Measurements from ENCODE around the gene TRANK1.

Gene TRANK1

DNA sequence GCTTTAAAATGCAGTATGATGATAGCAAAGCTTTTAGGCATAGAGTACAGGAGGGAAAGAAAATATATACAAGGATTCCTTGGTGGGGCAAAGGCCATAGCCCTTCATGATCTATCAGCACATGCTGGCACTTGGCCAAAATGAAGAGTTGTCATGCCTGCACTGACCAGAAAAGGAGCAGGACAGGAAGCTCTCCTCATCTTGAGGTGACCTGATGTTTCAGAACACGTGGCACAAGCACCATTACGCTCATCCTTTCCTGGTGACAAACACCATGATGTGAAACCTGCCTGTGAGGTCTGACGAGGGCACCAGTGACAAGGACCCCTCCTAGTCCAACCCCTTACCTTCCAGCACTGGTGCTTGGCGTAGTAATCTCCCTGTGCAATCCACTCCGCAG is 102.6 kb downstream of the TRANK1 start:
- Histone ChIP-seq H3K36me3 (ENCODE audit: insufficient read depth, low read length) (no peaks in the 10 kb centered on the region), H3K4me1 (ENCODE audit: insufficient read depth, low read length) (no peaks in the 10 kb centered on the region), H3K9me3 (ENCODE audit: control insufficient read depth, insufficient read depth, low read length) (no peaks in the 10 kb centered on the region; the same call in 1 of the 2 replicates), H3K9ac (ENCODE audit: low read depth, low read length) (no peak overlapping the region)

DNA sequence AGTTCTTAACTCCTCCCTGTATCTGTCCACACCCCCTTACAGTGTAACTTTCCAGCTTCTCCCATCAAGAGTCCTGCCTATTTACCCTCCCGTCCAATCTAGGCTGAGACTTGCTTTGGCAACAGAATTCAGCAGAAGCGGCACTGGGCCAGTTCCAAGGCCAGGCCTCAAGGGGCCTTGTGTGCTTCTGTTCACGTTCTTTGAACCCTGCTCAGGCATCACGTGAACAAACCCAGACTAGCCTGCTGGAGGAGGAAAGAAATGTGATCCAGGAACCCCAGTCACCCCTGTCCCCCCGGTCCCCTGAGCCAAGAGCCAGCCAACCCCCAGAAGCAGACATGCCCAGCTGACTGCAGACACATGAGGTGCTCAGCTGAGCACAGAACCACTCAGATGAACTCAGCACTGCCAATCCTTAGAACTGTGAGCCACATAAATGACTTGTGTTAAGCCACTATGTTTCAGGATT is 104.4 kb downstream of the TRANK1 start:
- no peaks in the 10 kb centered on the region for H3K4me1 ChIP-seq (ENCODE audit: insufficient read depth, low read length)
- H3K9ac ChIP-seq (ENCODE audit: low read depth, low read length): no peak overlapping the region
- no peaks in the 10 kb centered on the region; the same call in 1 of the 2 replicates for H3K9me3 ChIP-seq (ENCODE audit: control insufficient read depth, insufficient read depth, low read length)
- H3K36me3 ChIP-seq (ENCODE audit: insufficient read depth, low read length): no peaks in the 10 kb centered on the region

DNA sequence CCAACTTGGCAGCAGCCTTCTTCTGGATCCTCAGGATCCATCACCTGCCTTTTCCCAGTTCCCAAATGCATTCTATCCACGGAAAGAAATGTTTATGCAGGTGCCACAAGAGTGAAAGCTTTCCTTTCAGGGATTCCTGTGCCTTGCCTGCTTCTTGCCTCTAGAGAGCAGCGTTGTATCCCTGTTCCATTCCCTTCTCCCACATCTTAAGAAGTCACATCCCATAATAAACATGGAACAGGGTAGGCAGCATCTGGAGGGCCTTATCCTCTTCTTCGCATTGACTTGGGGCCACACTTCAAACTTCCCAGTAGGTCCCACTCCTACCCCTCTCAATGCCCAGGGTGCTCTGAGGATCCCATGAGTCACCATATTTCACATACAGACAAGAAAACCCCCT is 107.8 kb downstream of the TRANK1 start:
- H3K36me3 ChIP-seq (ENCODE audit: insufficient read depth, low read length): no peaks in the 10 kb centered on the region
- H3K9ac ChIP-seq (ENCODE audit: low read depth, low read length): no peak overlapping the region
- no peaks in the 10 kb centered on the region; the same call in 1 of the 2 replicates for H3K9me3 ChIP-seq (ENCODE audit: control insufficient read depth, insufficient read depth, low read length)
- H3K4me1 ChIP-seq (ENCODE audit: insufficient read depth, low read length): no peaks in the 10 kb centered on the region

DNA sequence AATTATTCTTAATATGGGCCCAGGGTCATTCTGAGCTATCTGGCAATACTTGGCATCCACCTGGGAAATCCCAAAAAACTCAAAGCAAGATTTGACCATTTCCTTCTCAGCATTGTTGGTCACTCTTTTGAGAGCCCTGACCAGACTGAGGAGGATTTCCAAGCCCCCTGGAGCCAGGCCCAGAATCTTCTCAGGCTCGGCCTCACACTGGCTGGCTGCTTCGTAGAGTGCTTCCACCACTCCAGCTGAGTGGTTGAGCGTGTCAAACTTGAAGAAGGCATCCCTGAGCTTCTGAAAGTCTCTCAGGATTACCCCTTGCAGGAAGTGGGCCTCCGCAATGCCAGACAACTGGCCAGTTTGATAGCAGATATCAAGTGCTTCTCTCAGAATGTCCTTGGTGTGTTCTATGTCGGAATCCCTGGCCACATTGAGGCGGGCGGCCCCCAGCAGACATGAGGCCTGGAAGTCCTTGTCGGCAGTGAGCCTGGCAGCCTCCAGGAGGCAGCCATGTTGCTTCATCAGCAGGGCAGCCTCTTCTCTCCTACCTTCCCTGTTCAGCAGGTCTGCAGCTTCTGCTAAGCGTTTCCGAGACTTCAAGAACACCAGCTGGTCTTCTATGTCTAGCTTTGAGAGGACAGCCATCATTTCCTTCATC is 111.6 kb downstream of the TRANK1 start:
- Histone ChIP-seq H3K4me1 (ENCODE audit: insufficient read depth, low read length) (no peaks in the 10 kb centered on the region), H3K36me3 (ENCODE audit: insufficient read depth, low read length) (no peaks in the 10 kb centered on the region), H3K9ac (ENCODE audit: low read depth, low read length) (no peak overlapping the region), H3K9me3 (ENCODE audit: control insufficient read depth, insufficient read depth, low read length) (no peaks in the 10 kb centered on the region)

DNA sequence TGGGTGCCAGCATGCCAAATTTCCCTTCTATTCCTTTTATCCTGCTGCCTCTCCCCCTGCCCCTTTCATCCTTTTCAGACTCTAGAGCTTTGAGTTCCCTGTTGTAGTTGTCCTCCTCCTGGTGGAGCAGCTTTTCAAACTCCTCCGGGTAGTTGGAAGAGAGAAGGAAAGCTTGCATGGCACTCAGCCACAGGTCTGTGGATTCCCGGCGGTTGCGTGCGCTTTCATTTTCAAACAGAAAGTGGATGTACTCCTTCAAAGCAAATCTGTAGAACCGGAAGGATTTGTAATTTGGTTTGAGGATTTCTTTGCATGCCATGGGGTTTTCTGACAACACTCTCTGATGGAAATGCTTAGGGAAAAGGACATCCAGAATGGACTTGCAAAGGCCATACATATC is 112.4 kb downstream of the TRANK1 start:
- H3K9me3 ChIP-seq (ENCODE audit: control insufficient read depth, insufficient read depth, low read length): no peaks in the 10 kb centered on the region
- H3K36me3 ChIP-seq (ENCODE audit: insufficient read depth, low read length): no peaks in the 10 kb centered on the region
- H3K4me1 ChIP-seq (ENCODE audit: insufficient read depth, low read length): no peaks in the 10 kb centered on the region
- H3K9ac ChIP-seq (ENCODE audit: low read depth, low read length): no peak overlapping the region

DNA sequence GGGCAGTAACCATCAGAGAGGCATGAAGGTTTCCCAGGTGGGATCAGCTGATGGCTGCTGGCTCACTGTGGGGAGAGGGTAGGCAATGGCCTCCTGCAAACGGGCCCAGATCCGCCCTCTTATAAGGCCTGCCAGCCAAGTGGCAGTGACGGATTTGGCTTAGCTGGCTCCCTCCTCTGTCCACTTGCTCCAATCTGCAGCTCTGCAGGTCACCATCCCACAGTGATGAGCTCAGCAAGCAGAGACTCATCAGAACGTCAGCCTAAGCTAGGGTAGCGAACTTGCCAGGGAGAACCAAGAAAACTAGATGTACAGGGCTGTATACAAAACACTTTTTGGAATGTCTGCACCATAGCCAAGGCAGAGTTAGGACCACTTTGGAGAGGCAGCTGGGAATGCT is 117.7 kb downstream of the TRANK1 start:
- H3K36me3 ChIP-seq (ENCODE audit: insufficient read depth, low read length): no peaks in the 10 kb centered on the region
- no peak overlapping the region for H3K9ac ChIP-seq (ENCODE audit: low read depth, low read length)
- H3K9me3 ChIP-seq (ENCODE audit: control insufficient read depth, insufficient read depth, low read length): no peaks in the 10 kb centered on the region
- no peaks in the 10 kb centered on the region for H3K4me1 ChIP-seq (ENCODE audit: insufficient read depth, low read length)

DNA sequence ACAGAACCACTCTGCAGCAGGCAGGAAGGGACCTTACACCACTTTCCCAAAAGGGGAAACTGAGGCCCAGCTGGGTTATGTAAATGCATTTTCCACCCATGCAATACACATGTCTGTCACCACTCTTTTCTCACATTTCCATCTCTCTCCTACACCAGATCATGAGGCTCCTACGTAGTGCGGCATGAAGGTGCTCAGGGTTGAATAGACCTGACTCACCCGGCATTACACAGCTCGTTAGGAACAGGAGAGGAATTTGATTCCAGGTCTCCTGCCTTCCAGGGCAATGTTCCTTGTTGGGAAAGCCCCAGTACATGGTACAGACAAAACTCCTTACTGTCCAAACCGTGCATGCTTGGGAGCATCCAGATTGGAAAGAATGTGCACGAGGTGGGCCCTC is 118.6 kb downstream of the TRANK1 start:
- Histone ChIP-seq H3K9ac (ENCODE audit: low read depth, low read length) (no peak overlapping the region), H3K36me3 (ENCODE audit: insufficient read depth, low read length) (no peaks in the 10 kb centered on the region), H3K9me3 (ENCODE audit: control insufficient read depth, insufficient read depth, low read length) (no peaks in the 10 kb centered on the region)

DNA sequence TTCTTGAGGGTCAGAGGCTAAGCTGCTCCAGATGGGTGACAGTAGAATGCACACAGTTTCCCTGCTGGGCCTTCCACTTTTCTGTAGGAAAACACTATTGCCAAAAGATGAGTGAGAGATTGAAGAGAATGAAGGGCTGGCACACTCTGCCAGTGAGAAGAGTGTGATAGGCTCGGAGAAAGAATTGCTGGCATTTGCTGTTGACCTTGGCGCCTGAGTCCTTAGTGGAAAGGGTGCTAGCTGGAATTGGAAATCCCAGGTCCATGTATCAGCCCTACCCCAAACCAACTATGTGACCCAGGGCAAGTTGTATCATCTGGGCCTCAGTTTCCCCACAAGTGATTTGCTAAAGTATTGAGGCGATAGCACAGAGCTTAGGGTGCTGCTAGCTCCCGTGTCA is 120.4 kb downstream of the TRANK1 start:
- no peak overlapping the region for H3K9ac ChIP-seq (ENCODE audit: low read depth, low read length)
- no peaks in the 10 kb centered on the region for H3K4me1 ChIP-seq (ENCODE audit: insufficient read depth, low read length)
- H3K36me3 ChIP-seq (ENCODE audit: insufficient read depth, low read length): no peaks in the 10 kb centered on the region
- no peaks in the 10 kb centered on the region for H3K9me3 ChIP-seq (ENCODE audit: control insufficient read depth, insufficient read depth, low read length)

More for the DNA sequence above, 118.6 kb downstream of the TRANK1 start:
- H3K4me1 ChIP-seq (ENCODE audit: insufficient read depth, low read length): no peaks in the 10 kb centered on the region

DNA sequence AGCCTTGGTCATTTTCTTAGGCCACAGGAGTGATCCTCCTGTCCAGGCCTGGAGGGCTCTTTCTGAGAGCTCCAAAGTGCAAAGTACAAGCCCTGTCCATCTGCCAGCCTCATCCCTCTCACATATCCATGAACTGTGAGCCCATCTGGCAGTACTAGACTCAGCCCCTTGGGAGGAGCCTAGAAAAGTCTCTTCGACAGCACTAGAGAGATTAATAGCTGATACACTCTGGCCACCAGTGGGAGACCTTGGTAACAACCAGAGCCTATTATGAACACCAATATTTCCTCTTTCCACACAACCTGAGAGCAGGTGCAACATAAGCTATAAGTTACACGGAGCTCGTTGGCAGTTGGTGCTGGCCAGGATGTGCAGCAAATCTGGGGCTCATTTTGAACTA is 121.0 kb downstream of the TRANK1 start:
- no peaks in the 10 kb centered on the region for H3K9me3 ChIP-seq (ENCODE audit: control insufficient read depth, insufficient read depth, low read length)
- H3K4me1 ChIP-seq (ENCODE audit: insufficient read depth, low read length): no peaks in the 10 kb centered on the region
- H3K9ac ChIP-seq (ENCODE audit: low read depth, low read length): no peak overlapping the region
- H3K36me3 ChIP-seq (ENCODE audit: insufficient read depth, low read length): no peaks in the 10 kb centered on the region

DNA sequence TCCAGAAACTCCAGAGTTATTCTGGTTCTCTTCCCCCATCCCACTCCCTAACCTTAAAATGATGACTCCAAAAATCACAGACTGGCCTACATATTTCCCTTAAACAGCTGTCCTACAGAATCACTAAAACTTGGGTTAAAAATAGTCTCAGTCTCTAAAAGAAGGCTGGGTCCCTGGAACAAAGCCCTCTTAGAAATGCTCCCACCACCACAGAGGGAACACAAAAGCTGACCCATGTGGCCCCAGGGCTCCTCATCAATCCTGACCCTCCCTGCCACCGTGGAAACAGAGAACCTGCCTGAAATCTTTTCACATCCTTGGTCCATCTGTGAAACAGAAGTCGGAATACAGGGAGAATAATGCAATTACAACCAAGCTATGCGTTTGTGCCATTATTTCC is 124.8 kb downstream of the TRANK1 start:
- Histone ChIP-seq H3K4me1 (ENCODE audit: insufficient read depth, low read length) (no peaks in the 10 kb centered on the region), H3K36me3 (ENCODE audit: insufficient read depth, low read length) (no peaks in the 10 kb centered on the region), H3K9me3 (ENCODE audit: control insufficient read depth, insufficient read depth, low read length) (no peaks in the 10 kb centered on the region), H3K9ac (ENCODE audit: low read depth, low read length) (no peak overlapping the region)

DNA sequence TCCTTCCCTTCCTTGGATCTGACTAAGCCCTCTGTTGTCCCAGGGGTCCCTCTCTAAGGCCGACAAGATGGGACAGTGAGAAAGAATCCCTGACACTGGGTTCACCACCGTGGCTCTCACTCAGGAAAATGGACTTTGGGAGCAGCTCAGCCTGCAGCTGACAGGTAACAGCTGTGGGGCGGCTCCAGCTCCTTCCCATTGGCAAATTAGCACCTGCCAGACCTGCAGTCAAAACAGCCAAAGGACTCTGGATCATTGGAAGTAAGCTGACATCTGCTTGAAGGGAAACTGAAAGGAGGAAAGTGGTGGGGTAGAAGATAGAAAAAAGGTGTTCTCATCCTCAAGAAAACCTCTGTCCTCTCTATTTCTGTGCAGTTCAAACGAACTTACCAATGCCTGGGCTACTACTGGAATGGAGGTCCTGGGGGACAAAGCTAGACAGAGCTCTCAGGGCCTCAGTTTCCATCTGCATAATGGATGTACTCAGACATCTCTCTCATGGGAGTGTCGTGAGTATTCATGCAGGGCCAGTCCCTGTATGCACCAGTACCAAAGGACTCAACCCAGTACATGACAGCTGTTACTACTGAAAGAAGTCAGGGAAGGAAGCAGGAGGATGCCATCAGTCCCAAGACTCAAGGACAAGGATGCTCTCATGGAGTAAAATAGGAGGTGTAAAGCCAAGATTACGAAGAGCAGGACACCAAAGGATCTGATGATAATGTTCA is 126.9 kb downstream of the TRANK1 start:
- no peaks in the 10 kb centered on the region for H3K36me3 ChIP-seq (ENCODE audit: insufficient read depth, low read length)
- H3K9ac ChIP-seq (ENCODE audit: low read depth, low read length): no peak overlapping the region
- H3K4me1 ChIP-seq (ENCODE audit: insufficient read depth, low read length): no peaks in the 10 kb centered on the region
- no peaks in the 10 kb centered on the region for H3K9me3 ChIP-seq (ENCODE audit: control insufficient read depth, insufficient read depth, low read length)

DNA sequence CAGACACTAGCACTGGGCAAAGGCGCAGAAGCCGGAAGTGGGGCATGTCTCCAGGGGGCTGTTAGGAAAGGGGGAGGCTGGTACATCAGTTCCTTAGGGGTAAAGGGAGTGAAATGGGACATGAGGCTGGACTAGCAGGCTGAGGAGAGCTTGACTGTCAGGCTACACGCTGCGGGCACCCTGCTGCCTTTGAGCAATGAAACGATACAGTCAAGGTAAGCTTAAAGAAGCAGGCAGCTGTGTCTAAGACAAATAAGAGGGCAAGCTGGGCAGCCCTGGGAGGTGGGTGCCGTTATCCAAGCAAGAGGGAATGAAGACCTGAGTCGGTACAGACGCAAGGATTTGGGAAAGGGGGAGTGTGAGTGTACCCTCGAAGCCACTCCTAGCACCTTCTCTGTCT is 129.5 kb downstream of the TRANK1 start:
- H3K4me1 ChIP-seq (ENCODE audit: insufficient read depth, low read length): no peaks in the 10 kb centered on the region
- H3K36me3 ChIP-seq (ENCODE audit: insufficient read depth, low read length): no peaks in the 10 kb centered on the region
- H3K9me3 ChIP-seq (ENCODE audit: control insufficient read depth, insufficient read depth, low read length): no peaks in the 10 kb centered on the region
- H3K9ac ChIP-seq (ENCODE audit: low read depth, low read length): no peak overlapping the region

DNA sequence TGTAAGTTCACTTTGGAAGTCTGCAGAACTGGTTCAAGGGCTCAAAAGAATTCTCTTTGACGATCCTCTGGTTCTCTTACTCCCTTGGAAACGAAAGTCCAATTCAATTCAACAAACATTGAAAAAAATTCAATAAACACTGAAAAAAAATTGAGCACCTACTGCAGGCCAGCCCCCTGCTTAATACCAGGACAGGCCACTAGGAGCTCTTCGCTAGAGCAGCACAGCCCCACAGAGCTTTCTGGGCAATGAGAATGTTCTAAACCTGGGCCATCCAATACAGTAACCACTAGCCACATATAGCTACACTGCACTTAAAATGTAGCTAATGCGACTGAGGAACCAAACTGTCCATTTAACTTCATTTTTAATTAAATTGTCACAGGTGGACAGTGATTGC is 130.1 kb downstream of the TRANK1 start:
- Histone ChIP-seq H3K36me3 (ENCODE audit: insufficient read depth, low read length) (no peaks in the 10 kb centered on the region), H3K9ac (ENCODE audit: low read depth, low read length) (no peak overlapping the region), H3K9me3 (ENCODE audit: control insufficient read depth, insufficient read depth, low read length) (no peaks in the 10 kb centered on the region), H3K4me1 (ENCODE audit: insufficient read depth, low read length) (no peaks in the 10 kb centered on the region)

DNA sequence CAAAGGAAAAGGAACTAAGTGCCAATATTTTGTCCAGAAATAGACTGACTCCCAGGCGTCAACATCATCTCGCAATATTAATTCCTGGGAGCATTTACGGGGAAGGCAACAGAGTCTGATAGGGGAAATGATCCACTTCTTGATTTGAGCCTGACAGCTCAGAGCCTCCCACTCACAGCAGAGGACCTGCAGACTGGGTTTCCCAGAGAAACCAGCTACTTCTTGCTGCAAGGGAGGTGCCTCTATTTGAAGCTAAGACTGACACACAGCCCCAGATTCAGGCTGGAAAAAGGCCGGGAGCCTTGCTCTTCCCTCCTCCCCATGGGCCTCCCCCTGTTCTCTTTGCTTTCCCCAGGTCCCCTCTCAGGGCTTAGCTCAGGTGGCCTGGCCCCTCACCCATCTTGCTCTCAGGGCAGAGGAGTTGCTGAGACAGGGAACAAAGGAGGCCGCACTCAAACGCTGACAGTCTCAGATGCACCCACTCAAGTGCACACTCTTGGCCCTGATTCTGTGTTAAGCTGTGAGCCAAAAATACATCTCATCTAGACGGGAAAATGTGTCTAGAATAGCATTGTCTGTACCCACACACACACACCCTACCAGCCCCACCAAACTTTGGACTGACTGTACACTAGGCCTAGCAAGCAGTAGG is 130.7 kb downstream of the TRANK1 start:
- H3K9me3 ChIP-seq (ENCODE audit: control insufficient read depth, insufficient read depth, low read length): no peaks in the 10 kb centered on the region
- no peaks in the 10 kb centered on the region for H3K36me3 ChIP-seq (ENCODE audit: insufficient read depth, low read length)
- H3K4me1 ChIP-seq (ENCODE audit: insufficient read depth, low read length): no peaks in the 10 kb centered on the region
- H3K9ac ChIP-seq (ENCODE audit: low read depth, low read length): no peak overlapping the region

DNA sequence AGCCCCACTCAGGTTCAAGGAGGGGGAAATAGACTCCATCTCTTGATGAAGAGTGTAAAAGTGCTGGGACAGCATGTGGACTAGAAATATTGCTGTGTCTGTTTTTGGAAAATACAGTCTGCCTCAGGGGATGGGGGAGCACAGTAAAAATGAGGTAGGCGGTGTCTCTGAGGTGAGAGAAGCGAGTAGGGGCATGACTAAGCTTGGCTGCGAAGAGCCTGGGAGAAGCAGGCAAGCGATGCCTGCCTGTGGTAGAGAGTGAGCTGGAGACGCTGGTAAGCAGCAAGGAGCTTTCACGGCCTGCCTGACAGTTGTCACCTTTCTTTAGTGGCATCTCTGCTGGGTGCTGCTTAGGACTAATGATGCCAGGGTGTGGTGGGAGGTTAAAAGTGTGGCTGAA is 131.5 kb downstream of the TRANK1 start:
- Histone ChIP-seq H3K9me3 (ENCODE audit: control insufficient read depth, insufficient read depth, low read length) (no peaks in the 10 kb centered on the region), H3K9ac (ENCODE audit: low read depth, low read length) (no peak overlapping the region), H3K4me1 (ENCODE audit: insufficient read depth, low read length) (no peaks in the 10 kb centered on the region), H3K36me3 (ENCODE audit: insufficient read depth, low read length) (no peaks in the 10 kb centered on the region)
